GM21529 (cell line): ENCODE measurements around the gene RARRES1.

Experiments
- ATAC-seq: cut with Tn5 transposase; IDR thresholded peaks from one replicate; pipeline ENCODE4 v1.9.1; 2021; ENCODE audit not compliant: unreplicated experiment

Gene RARRES1

DNA sequence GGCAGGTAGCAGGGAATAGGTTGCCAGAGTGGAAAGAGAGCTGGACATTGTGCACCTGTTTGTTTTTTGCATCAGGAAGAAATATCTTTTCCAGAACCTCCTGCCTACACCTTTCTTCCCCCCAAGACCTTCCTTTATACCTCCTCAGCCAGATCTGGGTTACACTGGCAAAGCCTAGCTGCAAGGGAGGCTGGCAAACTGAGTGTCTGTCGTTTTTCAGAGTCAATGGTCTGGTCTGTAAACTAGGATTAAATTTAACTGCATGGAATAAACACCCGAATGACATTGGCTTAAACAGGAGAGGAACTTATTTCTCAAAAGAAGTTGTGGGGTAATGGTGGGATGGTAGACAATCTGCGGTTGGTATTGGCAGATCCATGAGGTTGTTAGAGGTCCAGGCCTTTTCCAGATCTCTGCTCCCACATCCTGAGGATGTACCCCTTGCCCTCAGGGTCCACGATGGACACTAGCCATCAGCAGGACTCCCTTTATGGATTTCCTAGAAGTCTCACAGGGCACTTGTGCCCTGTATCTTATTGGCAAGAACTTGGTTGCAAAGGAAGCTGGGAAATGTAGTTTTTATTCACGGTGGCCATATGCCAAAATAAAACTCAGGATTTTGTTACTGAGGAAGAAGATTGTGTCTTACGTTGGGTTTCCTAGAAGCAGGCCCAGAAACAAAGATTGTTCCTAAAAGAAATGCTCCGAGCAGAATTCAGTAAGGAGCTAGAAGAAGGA, 3.2 kb upstream of the RARRES1 start:
- no peak for ATAC-seq

DNA sequence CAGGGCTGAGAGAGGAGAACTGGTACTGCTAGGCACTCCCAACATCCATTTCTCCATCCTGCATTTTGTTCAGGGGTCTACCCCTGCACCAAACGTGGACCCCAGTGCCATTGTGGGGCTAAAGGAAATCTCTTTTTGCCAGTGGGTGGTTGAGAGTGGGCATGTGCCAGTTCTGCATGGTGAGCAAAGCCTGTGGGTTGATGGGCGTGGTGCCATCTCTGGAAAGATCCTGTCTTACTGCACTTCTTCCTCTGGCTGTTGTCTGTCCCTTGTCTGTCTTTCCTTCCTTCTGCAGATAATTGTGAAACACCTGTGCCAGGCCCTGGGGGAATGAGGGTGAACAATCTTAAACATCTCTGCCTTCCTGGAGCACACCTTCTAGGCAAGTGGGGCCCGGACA, 1.4 kb upstream of the RARRES1 start:
- no peak for ATAC-seq

DNA sequence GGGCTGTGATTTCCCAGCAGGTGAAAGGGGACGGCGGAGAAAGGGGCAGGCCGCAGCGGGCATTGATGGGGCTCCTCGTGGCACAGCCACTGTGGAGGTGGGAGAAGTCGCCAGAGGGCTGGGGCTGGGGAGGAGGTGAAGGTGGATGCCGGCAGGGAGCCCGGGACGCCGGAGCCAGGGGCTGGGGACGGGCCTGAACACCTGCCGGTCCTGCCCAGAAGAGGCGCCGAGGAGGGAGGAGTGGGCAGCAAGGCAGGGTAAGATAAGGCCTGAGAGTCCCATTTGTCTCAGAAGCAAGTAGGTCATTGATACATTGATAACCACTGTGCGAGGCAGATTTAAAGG, 571 bp upstream of the RARRES1 start:
- no peak for ATAC-seq

DNA sequence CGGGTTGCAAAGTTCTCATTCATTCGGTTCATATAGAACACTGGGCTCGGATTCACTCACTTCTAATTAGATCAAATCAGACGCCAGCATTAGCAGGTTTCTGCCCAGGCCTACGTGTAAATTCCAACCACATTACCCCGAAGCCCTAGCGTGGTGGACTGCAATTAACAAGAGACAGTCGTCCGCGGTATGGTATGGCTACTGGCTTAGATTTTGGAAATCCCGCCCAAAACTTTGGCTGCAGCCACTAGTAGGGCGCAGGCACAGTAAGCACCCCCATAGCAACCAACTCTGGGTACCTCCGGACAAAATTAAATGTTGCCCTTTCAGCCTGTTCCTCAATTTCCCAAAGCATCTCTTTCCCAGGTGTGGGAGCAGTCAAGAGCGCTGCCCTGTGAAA, 771 bp downstream of the RARRES1 start:
- ATAC-seq: no peak

DNA sequence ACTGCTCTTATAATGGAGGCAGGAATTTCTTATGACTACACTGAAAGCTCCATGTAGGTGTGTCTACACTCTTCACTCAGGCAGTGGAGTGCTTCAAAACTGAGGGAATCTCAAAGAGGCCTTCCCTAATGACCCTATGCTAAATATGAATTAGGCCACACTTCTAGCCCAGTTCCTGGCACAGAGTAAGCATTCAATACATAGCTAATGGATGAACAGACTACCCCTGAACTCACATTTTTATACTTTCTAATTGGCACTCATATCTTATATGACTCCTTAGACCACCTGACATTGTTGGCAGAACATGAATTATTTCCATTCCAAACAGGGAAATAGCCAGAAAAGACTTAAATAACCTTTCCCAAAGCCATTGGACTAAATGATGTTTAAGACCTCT, 3.4 kb downstream of the RARRES1 start:
- ATAC-seq: no peak

DNA sequence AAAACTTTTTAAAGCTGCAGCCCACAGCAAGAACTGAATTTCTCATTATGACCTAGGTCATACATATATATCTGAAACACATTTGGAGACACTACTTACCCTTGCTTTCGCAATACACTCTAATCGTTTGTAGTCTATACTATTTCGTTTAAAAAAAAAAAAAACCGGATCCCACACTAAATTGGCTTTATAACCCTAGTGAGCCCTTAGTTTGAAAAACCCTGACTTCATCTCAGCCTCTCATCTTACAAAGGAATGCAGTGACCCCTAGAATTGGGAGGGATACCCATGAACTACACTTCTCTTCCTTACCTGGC, 4.2 kb downstream of the RARRES1 start:
- ATAC-seq: no peak

DNA sequence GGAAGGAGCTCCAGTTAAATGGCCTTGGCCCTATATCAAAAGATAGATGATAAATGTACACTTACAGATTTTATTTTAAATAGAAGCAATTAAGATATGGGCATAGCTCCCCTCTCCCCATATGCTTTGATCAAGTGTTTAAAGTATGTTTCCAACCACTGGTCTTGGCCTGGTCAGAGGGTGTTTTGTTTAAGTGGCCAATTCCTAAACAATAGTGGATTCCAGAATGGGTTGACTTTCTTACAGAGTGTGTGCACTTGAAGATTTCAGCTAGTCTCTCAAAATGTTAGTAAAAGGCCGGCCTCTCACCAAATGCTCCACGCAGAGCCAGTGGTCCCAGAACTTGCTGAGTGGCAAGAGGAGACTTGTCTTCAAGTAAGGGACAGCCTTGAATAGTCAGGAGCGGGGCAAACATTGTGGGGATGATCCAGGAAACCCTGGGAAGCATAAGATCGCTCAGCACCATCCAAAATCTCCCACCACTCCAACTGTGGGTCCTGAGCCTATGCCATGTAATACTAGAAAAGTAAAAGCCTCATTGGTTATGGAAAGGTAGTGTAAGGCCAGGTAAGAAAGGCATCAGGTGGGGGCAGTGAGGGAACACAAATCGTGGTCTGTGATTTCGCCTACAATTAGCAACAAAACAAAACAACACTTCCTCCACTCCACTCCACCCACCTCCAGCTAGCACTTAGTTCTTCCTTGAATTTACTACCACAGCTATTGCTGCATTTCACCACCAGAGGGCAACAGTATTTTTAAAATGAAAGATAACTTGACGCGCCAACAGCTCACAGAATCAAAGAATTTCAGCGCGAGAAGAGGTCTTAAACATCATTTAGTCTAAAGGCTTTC, 4.8 kb downstream of the RARRES1 start:
- ATAC-seq: peak; percentile 53

DNA sequence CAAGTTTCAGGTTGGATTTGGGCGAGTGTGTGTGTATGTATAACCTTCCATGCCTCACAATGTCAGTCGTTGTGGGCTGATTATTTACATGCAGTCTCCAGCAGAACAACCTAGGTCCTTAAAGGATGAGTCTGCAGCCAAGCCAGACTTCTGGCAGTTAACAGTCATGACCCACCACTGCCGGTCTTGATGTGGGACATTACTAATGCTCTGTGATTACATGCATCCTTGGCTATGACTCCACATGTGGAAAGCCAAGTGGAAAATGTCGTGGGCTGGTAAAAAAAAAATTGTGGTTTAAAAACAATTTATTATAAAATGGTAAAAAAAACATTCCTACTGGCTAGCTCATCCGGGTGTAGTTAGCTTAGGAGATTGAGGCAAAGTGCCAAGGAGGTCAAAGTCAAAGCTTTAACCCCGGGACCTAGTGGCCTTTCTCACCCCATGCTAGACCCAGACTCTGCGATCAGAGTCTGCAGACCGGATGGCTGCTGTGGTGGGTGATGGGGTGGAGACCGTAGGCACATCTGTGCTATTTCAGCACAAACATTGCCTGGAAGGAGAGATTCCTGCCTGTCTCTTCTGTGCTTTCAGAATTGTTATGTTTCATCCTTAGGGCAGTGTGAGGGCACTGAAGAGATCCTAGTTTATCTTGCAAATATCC, 6.8 kb downstream of the RARRES1 start:
- no peak for ATAC-seq

DNA sequence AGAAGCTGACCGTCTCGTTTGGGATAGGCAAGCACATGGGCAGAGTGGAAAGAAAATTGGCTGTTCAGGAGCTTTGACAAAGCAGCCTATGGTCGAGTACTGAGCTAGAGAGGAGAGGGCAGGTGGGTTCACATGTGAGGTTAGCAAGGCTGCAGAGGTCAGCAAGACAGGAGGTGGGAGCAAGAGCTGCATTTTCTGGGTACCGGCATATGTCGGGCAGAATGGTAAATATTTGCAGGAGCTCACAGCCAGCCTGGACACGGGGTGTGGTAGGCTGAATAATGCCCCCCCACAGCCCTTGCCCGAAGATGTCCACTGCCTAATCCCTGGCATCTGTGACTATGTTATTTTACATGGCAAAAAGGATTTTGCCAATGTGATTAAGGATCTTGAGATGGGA, 8.3 kb downstream of the RARRES1 start:
- no peak for ATAC-seq

DNA sequence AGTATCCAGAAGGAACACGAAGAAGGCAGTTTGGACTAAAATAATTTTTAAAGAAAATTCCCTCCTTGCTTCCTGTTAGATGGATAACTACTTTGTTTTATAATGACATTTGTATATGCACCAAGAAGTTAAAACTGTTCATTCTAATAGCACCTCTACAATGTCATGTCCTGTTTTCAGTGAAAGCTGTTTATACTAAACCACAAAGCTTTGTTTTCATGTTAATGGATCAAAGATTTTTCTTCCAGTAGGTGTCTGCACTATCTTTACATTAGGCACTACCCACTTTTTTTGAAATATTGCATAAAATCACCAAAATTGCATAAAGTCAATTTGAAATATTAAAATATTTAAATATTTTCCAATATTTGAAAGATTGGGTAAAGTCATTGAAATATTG, 10.1 kb downstream of the RARRES1 start:
- no peak for ATAC-seq

DNA sequence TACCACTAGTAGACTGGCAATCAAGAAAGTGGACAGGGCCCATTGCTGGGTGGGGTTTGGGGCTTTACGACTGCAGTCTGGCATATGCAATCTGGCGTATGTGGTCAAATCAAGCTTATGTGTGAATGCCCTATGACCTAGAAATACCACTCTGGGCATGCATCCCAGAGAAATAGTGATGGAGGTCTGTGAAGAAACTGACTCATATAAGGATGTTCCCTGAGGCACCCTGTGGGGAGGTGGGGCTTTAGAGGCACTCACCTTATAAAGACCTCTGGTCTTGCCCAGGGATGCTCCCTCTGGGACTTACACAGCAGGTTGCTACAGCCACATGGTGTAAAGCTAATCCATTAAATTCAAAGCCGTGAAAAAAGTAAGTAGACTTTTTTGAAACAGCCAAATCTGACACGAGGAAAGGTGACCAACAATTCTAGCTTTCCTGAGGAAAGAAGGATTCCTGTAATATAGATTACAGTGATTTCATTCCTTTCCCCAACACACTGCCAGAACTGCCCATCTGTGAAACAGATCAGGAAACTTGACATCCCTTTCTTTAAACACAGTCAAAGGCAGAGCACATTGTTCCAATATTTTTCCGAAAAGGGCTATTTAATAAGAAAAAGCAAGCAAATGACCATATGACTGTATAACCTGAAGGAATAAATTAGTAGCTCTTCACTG, 13.6 kb downstream of the RARRES1 start:
- no peak for ATAC-seq

DNA sequence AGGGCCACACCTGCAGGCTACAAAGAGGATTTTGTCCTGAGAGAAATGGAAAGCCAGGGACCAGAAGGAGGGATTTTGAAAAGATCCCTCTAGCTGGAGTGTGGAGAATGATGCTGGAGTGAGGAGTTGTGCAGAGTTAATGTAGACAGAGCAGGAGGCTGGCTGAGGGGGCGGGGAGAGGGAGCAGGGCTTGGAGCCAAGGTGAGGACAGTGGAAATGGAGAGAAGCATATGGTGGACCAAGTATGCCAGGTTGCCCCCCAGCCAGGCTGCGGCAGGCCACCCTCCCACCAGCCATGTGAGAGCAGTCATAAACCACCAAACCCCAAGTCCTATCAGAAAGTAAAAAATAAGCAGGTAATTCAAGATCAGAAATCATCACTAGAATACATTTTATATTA, 14.7 kb downstream of the RARRES1 start:
- no peak for ATAC-seq

DNA sequence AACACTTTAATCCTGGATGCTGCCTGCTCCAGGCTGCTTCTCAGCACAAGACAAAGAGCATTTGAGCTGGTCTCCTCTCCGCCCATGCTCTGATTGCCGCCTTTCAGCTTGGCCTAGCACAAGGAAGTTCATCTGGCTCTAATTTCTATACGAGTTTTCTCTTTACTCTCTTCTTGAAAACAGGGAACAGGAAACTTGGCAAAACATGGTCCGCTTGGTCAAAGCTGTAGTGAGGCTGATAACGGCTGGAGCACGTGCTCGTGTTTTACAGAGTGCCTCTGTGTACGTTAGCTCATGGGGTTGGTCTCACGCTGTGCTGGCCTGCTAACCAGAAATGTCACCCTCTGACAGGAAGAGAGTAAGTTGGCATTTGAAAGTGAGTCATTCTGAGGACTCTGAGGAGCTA, 19.2 kb downstream of the RARRES1 start:
- ATAC-seq: no peak

DNA sequence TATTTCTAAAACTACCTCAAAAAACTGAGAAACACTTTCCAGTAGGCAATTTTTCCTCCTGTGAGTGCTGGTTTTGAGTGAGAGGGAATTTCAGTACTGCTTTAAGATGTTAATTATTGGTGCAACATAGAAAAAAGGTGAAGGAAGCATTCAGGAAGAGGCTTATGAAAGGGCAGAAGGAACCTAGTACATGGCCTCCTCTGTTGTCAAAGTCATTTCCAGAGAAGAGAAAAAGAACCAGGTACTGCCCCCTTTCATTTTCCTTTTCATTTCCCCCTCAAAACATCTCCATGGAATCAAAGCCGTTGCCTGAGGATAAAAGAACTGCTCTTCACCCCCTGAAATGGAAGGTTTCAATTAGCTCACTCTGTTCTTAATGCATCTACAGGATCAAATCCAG, 19.8 kb downstream of the RARRES1 start:
- peak; percentile 72 for ATAC-seq

DNA sequence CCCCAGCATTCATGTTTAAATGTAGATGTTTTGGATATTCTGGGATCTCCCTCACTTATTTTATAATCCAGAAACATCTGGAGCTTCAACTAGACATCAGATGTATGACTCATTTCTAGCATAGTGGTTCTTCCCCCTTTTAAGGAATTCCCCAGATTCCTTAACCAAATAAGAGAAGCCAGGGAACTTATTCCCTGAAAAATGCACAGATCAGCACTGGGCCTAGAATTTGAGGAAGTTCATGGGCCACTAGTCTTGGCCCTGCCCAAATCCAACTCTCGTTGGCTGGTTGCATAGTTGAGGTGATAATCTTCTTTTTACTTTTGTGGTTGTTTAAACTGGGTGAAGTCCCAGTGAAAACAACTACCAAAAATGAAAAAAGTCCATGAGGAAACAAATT, 20.4 kb downstream of the RARRES1 start:
- ATAC-seq: peak; percentile 34

DNA sequence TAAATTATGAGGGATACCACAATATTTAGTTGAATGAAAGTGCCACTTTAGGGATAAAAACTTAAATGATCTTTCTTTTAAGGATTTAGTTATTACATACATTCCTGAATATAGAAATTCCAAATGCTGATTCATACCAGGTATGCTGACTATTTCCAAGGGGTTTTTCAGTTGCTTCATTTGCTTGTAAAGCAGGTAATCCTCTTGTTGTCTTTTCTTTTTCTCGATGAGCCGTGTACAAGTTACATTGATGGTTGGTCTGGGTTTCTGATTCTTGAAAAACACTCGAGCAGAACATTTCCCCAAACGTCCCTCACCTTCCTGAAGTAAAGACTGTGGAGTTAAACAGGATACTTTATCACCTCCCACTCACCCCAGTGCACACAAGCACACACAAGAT, 21.7 kb downstream of the RARRES1 start:
- no peak for ATAC-seq

DNA sequence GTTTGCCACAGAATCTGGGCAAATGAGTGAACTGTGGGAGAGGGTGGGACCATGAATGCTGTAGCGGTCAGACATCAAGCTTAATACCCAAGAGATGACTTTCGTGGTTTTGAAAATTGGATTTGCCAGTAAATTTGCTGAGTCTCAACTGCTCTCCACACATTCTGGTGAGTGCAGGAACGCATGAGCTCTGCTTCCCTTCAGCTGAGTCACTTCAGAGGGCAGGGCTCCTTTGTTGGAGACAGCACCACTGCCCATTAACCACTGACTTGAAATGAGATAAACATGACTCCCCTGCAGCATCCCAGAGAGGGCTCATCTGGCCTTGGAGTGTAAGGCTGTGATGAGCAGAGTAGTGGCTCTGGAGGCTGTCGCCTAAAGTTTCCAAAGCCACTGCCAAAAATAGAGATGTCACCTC, 22.6 kb downstream of the RARRES1 start:
- no peak for ATAC-seq

DNA sequence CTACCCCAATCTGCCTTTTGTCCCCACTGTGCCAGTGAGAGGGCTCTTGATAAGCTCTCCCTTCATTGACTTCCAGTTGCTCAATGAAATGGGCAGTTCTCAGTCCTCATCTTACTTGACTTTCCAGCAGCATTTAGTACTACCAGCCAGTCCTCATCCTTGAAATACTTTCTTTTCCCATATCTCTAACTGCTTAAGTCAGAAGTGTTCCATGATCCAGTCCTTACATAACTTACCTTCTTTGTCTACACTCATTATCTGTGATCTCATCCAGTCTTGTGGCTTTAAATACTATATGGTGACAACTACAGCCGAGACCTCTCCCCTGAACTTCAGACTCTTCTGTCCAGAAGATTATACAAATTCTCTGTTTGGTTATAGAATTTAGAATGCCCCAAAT, 28.7 kb downstream of the RARRES1 start:
- ATAC-seq: no peak

DNA sequence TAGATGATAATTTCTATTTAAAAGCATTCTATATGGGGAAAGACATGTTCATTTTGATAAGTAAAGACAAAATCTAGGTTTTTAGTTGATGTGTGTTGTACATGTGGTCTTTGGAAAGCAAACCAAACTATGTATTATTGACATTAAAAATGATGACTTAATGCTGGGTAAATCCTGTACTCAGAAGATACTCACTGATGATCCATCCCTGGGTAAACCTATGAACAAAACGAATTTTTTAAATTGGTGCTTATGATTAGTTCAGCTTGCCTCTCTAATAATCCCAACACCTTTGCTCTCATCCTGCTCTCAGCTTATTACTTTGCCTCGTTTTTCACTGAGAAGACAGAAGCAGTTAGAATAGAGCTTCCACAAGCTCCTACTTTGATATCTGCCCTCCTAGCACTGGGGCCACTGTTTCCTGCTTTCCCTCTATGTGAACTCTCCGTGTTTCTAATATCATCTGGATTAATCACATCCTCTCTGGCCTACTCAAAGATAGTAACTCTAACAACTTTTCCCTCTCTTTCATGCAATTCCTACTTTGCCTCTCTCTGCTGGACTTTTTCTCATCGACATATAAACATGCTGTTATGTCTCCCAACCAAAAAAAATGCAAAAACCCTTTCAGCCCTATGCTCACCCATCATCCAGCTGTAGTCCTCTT, 29.3 kb downstream of the RARRES1 start:
- ATAC-seq: no peak

DNA sequence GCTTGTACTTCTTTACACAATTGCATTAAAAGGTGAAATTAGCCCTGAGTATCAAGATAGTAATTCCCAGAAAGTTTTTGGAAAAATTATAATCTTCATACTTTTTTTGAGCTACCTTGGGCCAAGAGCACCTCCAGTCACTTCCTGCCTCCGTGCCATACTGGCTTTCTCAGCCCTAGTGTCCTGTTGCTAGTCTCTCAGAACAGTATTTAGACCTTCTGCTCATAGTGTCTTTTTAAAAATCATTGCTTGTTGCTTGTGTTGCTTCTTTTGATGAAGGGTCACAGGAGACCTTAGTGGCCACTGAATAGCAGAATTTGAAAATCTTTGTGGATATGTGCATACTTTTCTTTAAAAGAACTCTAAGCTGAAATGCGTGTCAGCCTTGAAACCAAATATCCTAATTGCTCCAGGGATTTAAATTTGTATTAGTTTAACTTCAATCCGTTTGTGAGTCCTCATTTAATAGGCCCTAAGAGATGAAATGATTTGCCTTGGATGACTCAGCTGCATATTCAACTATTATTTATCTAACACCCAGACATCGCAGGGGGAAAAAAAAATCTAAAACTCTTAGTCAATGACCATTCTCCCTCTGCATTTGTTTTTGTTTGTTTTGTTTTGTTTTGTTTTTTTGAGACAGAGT, 30.7 kb downstream of the RARRES1 start:
- no peak for ATAC-seq

DNA sequence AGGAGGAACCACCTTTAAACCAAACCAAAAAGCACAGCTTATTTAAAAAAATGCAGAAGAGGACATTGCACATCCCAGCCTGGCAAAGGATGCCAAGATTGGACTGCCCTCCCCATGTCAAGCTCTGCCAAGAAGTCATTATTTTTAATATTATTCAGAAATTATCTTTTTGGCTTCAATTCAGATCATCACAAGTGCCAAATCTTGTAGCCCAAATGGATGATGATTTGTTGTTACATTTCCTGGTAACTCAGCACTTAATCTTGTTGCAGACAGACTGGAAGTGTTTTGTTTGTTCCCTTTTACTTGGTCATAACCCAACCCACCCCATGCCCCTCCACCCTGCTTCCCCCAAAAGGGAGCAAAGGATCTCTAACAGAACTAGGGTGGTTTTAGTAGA, 31.7 kb downstream of the RARRES1 start:
- no peak for ATAC-seq
